ENCODE data around the gene TPM4. TPM values are rescaled to one million over a fixed set of nuclear protein-coding genes. Genes with fewer than 3 reads are reported as not detected.

The TPM4 gene
- total and polyA plus RNA-seq, 2 donors (not counting 1 experiment from before 2014, with no cell fraction given): 65.4 to 127 TPM

DNA sequence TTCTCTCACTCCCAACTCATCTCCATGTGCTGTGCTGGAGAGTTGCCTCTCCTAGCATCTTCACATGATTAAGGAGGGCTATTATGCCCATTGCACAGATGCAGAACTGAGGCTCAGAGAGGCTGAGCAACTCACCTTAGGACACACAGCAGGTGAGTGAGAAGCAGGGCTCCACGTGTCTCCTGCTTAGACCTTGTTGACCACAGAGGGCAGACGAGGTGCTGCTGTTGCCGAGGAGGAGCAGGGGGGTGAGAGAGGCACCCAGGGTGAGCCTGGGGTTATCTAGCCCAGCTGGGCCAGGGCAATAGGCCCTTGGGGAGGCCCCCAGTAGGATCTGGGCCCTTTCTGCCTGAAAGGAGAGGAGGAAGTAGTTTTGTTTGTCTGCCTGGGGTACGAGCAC is 64.7 kb downstream of the TPM4 start:
- intact Hi-C loops (cut with micrococcal nuclease): loop anchor here (1.0 to 5.0 kb wide), 5 partner anchors 23 to 446 kb away; partner anchors contain the start of gene FAM32A
- Histone ChIP-seq H3K4me1 (ENCODE audit: control insufficient read depth in 2 of 2, insufficient read depth in 2 of 2, low read length in 2 of 2) (peaks cover 52 to 68% of the 10 kb centered on the region in 2 donors), H4K20me1 (ENCODE audit: control insufficient read depth, insufficient read depth, low read length, poor library complexity, severe bottlenecking) (peaks cover 7% of the 10 kb centered on the region), H3K79me2 (ENCODE audit: control insufficient read depth, insufficient read depth, low read length) (peaks cover 28% of the 10 kb centered on the region), H3K4me2 (replicated peaks; ENCODE audit: low read depth, low read length, poor library complexity, severe bottlenecking) (peak overlapping the region; percentile 58), H3K27me3 (replicated peaks in 1 of 4; ENCODE audit: control extremely low read depth in 1 of 4, control insufficient read depth in 3 of 4, insufficient read depth in 4 of 4, low read length in 3 of 4) (no peaks in the 10 kb centered on the region), H3K27ac (ENCODE audit: low read length in 2 of 2) (peak overlapping the region; percentile 95 to 97), H2AFZ (ENCODE audit: insufficient read depth, low read depth, low read length, poor library complexity, severe bottlenecking) (no peak overlapping the region), H3K36me3 (replicated peaks in 1 of 2; ENCODE audit: control extremely low read depth in 1 of 2, control insufficient read depth in 1 of 2, extremely low read depth in 1 of 2, insufficient read depth in 2 of 2, low read length in 1 of 2) (peaks cover 0 to 4% of the 10 kb centered on the region in 2 experiments), H3K9ac (ENCODE audit: low read length) (no peak overlapping the region), H3K4me3 (ENCODE audit: control extremely low read depth in 1 of 5, extremely low read depth in 1 of 5, insufficient read depth in 1 of 5, low read depth in 2 of 5, low read length in 4 of 5) (peak overlapping the region in 1 of 5 experiments; percentile 10), H3K9me3 (ENCODE audit: control extremely low read depth in 1 of 3, control insufficient read depth in 2 of 3, insufficient read depth in 1 of 3, low read length in 2 of 3) (peaks cover 0 to 20% (median 0%) of the 10 kb centered on the region in 3 donors)
- Mint-ChIP-seq H3K27ac (peak overlapping the region; percentile 95), H3K27me3 (no peaks in the 10 kb centered on the region), H3K9me3 (ENCODE audit: insufficient read depth) (peaks cover 3% of the 10 kb centered on the region), H3K4me3 (peak overlapping the region; percentile 68), H3K4me1 (peaks cover 68% of the 10 kb centered on the region)
- ATAC-seq (ENCODE audit: low read depth) (peak; percentile 71), DNase-seq (peak; percentile 84)
- CTCF ChIA-PET: interaction anchor here (0.5 to 8.5 kb wide), 17 partner anchors 8 to 276 kb away, joined by 3 to 63 read pairs (median 4); no protein-coding TSS in a partner anchor
- POLR2A ChIA-PET: interaction anchor here (0.5 to 4.8 kb wide), 11 partner anchors 8 to 573 kb away, joined by 3 to 54 read pairs (median 4); partner anchors contain the start of genes FAM32A, RAB8A and SMIM7
- WGBS (ENCODE audit: insufficient coverage): 0% methylated on average over 4 of the region's 4 CpGs
- TF ChIP-seq, protein P1, sequence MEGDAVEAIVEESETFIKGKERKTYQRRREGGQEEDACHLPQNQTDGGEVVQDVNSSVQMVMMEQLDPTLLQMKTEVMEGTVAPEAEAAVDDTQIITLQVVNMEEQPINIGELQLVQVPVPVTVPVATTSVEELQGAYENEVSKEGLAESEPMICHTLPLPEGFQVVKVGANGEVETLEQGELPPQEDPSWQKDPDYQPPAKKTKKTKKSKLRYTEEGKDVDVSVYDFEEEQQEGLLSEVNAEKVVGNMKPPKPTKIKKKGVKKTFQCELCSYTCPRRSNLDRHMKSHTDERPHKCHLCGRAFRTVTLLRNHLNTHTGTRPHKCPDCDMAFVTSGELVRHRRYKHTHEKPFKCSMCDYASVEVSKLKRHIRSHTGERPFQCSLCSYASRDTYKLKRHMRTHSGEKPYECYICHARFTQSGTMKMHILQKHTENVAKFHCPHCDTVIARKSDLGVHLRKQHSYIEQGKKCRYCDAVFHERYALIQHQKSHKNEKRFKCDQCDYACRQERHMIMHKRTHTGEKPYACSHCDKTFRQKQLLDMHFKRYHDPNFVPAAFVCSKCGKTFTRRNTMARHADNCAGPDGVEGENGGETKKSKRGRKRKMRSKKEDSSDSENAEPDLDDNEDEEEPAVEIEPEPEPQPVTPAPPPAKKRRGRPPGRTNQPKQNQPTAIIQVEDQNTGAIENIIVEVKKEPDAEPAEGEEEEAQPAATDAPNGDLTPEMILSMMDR (IDR thresholded peaks at IDR 0.05): peak; percentile 21
- TF ChIP-seq EZH2 (IDR thresholded peaks at IDR 0.05; ENCODE audit: borderline replicate concordance, insufficient read depth, low read depth, low read length, poor library complexity, severe bottlenecking): no peak

- Histone ChIP-seq H3K9ac (ENCODE audit: low read length) (no peak overlapping the region), H3K36me3 (replicated peaks in 1 of 2; ENCODE audit: control extremely low read depth in 1 of 2, control insufficient read depth in 1 of 2, extremely low read depth in 1 of 2, insufficient read depth in 2 of 2, low read length in 1 of 2) (peaks cover 0 to 9% of the 10 kb centered on the region in 2 experiments), H3K4me3 (ENCODE audit: control extremely low read depth in 1 of 5, extremely low read depth in 1 of 5, insufficient read depth in 1 of 5, low read depth in 2 of 5, low read length in 4 of 5) (no peak overlapping the region), H3K4me2 (replicated peaks; ENCODE audit: low read depth, low read length, poor library complexity, severe bottlenecking) (peak overlapping the region; percentile 30), H4K20me1 (ENCODE audit: control insufficient read depth, insufficient read depth, low read length, poor library complexity, severe bottlenecking) (peaks cover 15% of the 10 kb centered on the region), H3K79me2 (ENCODE audit: control insufficient read depth, insufficient read depth, low read length) (peaks cover 39% of the 10 kb centered on the region), H2AFZ (ENCODE audit: insufficient read depth, low read depth, low read length, poor library complexity, severe bottlenecking) (no peak overlapping the region), H3K4me1 (ENCODE audit: control insufficient read depth in 2 of 2, insufficient read depth in 2 of 2, low read length in 2 of 2) (peaks cover 61 to 78% of the 10 kb centered on the region in 2 donors), H3K27me3 (replicated peaks in 1 of 4; ENCODE audit: control extremely low read depth in 1 of 4, control insufficient read depth in 3 of 4, insufficient read depth in 4 of 4, low read length in 3 of 4) (no peaks in the 10 kb centered on the region), H3K27ac (ENCODE audit: low read length in 2 of 2) (peak overlapping the region; percentile 95 to 97), H3K9me3 (ENCODE audit: control extremely low read depth in 1 of 3, control insufficient read depth in 2 of 3, insufficient read depth in 1 of 3, low read length in 2 of 3) (peaks cover 0 to 20% (median 0%) of the 10 kb centered on the region in 3 donors)
- CTCF ChIA-PET: interaction anchor here (1.0 to 8.5 kb wide), 8 partner anchors 24 to 275 kb away, joined by 3 to 63 read pairs (median 5); no protein-coding TSS in a partner anchor
- TF ChIP-seq, protein P1 (IDR thresholded peaks at IDR 0.05): no peak
- no peak for TF ChIP-seq EZH2 (IDR thresholded peaks at IDR 0.05; ENCODE audit: borderline replicate concordance, insufficient read depth, low read depth, low read length, poor library complexity, severe bottlenecking)
- Mint-ChIP-seq H3K27me3 (no peaks in the 10 kb centered on the region), H3K27ac (peak overlapping the region; percentile 100), H3K4me1 (peaks cover 68% of the 10 kb centered on the region), H3K4me3 (peak overlapping the region; percentile 95), H3K9me3 (ENCODE audit: insufficient read depth) (no peaks in the 10 kb centered on the region)
- WGBS (ENCODE audit: insufficient coverage): 74% methylated on average over 3 of the region's 9 CpGs
- peak; percentile 46 for DNase-seq
- POLR2A ChIA-PET: interaction anchor here (0.6 to 4.8 kb wide), 8 partner anchors 15 to 306 kb away, joined by 3 to 54 read pairs (median 12); partner anchors contain the start of genes FAM32A and RAB8A
- intact Hi-C loops (cut with micrococcal nuclease): loop anchor here (2.0 to 5.0 kb wide), 7 partner anchors 63 to 445 kb away; no protein-coding TSS in a partner anchor
- ATAC-seq (ENCODE audit: low read depth): no peak
Observed at GRCh38 chr19:16142032-16142580, 65.8 kb downstream of the TPM4 start.
